NOMO-1 treated with DMSO at 0.1 percent for 48 hours (cell line): Measurements from ENCODE around the gene CYP2W1.

Experiments
- DNase-seq: peaks from one replicate; lab custom pipeline; 2025; ENCODE audit not compliant: unreplicated experiment; lab: John Stamatoyannopoulos, UW

The CYP2W1 gene

GRCh38 chr7:963236-964078 lies 19.5 kb upstream of the CYP2W1 start:
- DNase-seq = no peak

DNA sequence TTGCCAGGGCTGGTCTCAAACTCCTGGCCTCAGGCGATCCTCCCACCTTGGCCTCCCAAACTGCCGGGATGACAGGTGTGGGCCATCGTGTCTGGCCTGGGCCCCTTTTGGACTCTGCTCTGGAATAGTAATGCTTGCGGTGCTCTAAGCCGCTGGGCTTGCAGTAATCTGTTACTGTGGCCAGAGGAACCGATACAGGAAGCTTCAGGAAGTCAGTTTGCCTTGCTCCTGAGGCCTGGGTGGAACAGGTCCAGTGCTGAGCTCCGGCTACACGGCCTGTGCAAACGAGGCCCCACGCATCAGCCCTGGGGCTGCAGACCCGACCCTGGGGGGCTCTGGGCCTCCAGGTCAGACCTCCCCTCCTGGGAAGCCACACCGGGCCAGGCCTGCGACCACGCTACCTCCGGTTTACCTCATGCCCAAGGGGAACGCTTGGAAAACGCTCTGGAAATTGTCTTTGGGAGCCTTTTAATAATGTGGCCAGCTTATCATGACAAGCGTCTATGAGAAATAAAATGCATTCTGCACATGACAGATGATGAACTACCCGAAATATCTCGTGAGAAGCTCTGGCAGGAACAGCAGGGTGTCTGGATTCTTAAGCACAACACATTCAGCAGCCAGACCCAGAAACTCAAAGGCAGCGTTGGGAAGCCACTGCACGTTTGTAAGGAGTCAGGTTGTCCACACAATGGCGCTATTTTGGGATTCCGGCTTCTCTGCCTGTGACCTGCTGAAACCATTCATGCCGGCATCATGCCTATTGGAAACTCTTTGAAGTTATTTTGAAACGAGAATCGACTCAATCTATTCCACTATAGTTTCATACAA lies 18.4 kb upstream of the CYP2W1 start:
- peak; percentile 78 for DNase-seq

DNA sequence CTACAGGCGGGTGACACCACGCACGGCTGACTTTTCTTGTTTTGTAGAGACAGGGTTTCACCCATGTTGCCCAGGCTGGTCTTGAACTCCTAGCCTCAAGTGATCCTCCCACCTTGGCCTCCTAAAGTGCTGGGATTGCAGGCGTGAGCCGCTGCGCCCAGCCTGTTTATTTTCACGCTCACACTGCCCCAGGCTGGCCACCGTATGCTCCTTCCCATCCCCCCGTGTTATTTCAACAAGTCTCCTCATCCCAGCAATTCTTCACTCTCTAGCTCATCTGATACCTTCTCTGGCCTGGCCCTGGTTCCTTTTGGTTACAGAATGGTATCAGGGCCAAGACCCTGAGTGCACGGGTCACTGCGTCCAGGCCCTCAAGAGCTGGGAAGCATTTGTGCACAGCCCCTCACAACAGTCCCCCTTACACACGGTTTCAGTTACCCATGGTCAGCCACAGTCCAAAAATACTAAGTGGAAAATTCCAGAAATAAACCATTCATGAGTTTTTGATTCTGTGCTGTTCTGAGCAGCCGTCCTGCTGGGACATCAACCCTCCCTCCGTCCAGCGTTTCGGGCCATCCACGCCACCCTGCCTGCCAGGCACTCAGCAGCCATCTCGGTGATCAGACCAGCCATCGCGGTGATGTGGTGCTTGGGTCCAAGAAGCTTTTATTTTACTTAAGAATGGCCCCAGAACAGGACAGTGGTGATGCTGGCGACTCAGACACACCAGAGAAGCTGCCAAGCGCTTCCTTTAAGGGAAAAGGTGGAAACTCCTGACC lies 16.5 kb upstream of the CYP2W1 start:
- DNase-seq = no peak

DNA sequence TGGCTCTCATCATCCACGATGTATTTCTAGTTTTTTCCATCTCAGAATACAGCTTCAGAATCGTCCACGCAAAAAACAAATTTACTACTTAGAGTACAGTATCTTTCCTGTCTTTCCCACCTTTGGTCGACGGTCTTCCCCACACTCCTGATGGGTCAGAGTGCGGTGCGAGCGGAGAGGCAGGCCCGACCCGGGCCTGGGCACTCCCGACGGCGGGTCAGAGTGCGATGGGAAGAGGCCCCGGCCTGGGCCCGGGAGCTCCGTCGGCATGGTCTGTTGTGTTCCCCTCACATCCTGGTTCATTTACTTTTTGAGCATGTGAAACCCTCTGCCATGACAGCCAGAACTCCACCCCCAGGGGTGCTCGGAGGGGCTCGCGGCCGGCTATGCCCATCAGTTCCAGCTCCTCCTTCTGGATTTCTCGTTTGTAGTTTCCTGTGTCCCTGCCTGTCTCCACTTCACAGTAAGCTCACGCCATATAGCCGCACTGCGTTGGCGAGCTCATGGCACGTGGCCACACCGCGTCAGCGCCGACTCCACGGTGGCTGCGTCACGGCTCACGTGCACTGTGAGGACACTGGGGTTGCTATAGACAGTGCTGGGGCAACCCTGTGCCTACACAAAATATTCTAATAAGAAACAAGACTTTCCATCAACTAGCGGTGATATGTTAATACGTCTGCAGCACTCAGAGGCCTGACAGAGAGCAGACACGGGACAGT lies 15.5 kb upstream of the CYP2W1 start:
- no peak for DNase-seq

GRCh38 chr7:968205-969105 lies 14.5 kb upstream of the CYP2W1 start:
- DNase-seq = no peak

GRCh38 chr7:969403-969802 lies 13.6 kb upstream of the CYP2W1 start:
- no peak for DNase-seq

DNA sequence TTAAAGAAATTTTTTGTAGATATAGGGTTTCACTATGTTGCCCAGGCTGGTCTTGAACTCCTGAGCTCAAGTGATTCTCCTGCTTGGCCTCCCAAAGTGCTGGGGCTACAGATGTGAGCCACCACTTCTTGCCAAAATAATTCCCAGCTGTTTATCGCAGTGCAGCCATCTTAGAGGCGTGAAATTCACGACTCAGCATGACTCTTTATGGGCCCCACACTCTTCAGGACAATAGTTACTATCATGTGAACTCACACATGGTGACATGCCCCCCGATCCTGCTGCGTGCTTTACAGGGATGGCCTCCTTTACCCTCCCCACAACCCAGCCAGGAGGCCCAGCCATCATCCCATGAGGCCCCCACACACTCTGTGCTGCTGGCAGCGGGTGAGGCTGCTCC lies 12.2 kb upstream of the CYP2W1 start:
- DNase-seq = no peak

GRCh38 chr7:972110-972509 lies 10.9 kb upstream of the CYP2W1 start:
- no peak for DNase-seq

GRCh38 chr7:972676-973309 lies 10.2 kb upstream of the CYP2W1 start:
- no peak for DNase-seq

DNA sequence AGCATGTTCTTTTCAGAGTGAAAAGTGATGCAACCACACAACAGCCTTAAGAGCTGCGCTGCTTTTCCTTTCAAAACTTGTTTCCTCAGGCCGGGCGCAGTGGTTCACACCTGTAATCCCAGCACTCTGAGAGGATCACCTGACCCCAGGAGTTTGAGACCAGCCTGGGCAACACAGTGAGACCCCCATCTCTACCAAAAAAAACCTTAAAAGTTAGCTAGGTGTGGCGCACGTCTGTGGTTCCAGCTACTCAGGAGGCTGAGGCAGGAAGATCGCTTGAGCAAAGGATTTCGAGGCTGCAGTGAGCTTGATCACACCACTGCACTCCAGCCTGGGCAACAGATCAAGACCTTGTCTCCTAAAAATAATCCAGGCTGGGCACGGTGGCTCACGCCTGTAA lies 9.7 kb upstream of the CYP2W1 start:
- no peak for DNase-seq

DNA sequence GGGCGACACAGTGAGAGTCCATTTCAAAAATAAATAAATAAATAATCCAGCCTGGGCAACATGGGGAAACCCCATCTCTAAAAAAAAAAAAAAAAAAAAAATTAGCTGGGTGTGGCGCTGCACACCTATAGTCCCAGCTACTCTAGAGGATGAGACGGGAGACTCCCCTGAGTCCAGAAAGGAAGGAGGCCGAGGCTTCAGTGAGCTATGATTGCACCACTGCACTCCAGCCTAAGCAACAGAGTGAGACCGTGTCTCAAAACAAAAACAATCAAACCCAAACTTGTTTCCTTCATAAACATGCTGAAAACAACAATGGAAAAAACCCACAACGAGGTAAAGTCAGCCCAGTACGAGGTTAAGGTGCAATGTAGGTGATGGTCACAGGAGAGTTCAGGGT lies 8.8 kb upstream of the CYP2W1 start:
- DNase-seq = peak; percentile 19

DNA sequence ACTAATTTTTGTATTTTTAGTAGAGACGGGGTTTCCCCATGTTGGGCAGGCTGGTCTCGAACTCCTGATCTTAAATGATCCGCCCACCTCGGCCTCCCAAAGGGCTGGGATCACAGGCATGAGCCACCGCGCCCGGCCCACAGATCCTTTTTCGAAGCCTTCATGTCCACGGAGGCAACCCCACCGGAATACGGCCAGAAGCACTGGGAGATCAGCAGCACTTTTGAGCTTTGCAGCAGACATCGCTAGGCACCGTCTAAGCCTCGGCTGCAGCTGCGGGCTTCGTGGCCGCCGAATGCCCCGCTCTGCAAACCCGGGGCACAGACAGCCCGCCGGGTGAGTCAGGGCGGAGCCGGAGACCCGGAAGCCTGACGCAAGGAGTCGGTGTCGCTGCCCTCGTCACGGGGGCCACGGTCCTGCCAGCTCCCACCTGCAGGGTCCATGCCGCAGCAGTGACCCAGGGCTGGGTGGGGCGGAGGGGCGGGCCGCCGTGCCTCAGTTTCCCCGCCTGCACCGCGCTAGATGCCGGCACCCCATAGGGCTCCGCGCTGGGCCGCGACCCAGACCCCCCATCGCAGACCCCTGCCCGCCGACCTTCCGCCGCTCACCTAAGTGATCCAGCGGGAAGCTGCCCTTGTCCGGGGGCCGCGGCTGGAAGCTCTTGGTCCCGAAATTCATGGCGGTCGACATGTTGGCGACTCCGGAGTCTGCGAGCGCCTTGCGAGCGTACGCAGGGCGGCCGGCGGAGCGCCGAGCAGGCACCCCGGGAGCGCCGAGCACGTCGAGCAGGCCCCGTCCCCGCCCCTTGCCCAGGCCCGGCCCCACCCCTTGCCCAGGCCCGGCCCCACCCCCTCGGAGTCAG lies 7.9 kb upstream of the CYP2W1 start, which contains the start of gene COX19:
TSS of gene COX19 (minus strand) at position 730 of the 862 bp plus-strand sequence. CDS start at position 690, 40 bp downstream.
- DNase-seq = peak; percentile 75

GRCh38 chr7:975702-976473 lies 7.1 kb upstream of the CYP2W1 start:
- no peak for DNase-seq

- DNase-seq = no peak
Observed at GRCh38 chr7:976901-977325, 6.1 kb upstream of the CYP2W1 start.

- DNase-seq = no peak
Observed at GRCh38 chr7:977326-978048, 5.5 kb upstream of the CYP2W1 start.

GRCh38 chr7:978049-978346 lies 5.0 kb upstream of the CYP2W1 start:
- DNase-seq = no peak
